Renal pelvis (tissue), 4 donors: Measurements from ENCODE around the gene PSME2. TPM values are rescaled to one million over a fixed set of nuclear protein-coding genes. Genes with fewer than 3 reads are reported as not detected.
A peak's percentile ranks its signal among the peaks of the same experiment; 100 is the strongest.

Source experiments
- DNase-seq: peaks from one replicate; pipeline ENCODE4 v3.0.0-alpha.2; 2013
- polyA plus RNA-seq, 3 donors: library from polyadenylated mRNA; unstranded; fragments of 120-200 nt; gene quantifications; one replicate each; pipeline ENCODE4 v1.2.1, GENCODE V29; 2013; ENCODE audit not compliant: insufficient read length in 3 of 3

Gene PSME2
- polyA plus RNA-seq, 3 donors = 145 to 164 (median 151) TPM

GRCh38 chr14:24137529-24138395 lies 8.6 kb downstream of the PSME2 start:
- DNase-seq = no peak

- no peak for DNase-seq
Measured at GRCh38 chr14:24136684-24137528, 9.5 kb downstream of the PSME2 start.

- DNase-seq = peak; percentile 90
Measured at GRCh38 chr14:24135834-24136683, 10.4 kb downstream of the PSME2 start, which contains the start of gene PSME1. Gene PSME1, plus strand, starts transcription at chr14:24136194. Its CDS starts 69 bp downstream, at chr14:24136263.

- no peak for DNase-seq
Measured at GRCh38 chr14:24135584-24135833, 10.9 kb downstream of the PSME2 start.

GRCh38 chr14:24133735-24134134 lies 12.7 kb downstream of the PSME2 start:
- DNase-seq = no peak

GRCh38 chr14:24132976-24133375 lies 13.4 kb downstream of the PSME2 start:
- DNase-seq = no peak

GRCh38 chr14:24132061-24132685 lies 14.2 kb downstream of the PSME2 start:
- no peak for DNase-seq

- no peak for DNase-seq
Measured at GRCh38 chr14:24131549-24131966, 14.9 kb downstream of the PSME2 start.

GRCh38 chr14:24130717-24131548 lies 15.5 kb downstream of the PSME2 start:
- DNase-seq = no peak

- no peak for DNase-seq
Measured at GRCh38 chr14:24130380-24130716, 16.1 kb downstream of the PSME2 start, which contains the start of gene FITM1. Gene FITM1, plus strand, starts transcription at chr14:24130659. Its CDS starts 905 bp downstream, at chr14:24131564.

- no peak for DNase-seq
Measured at GRCh38 chr14:24129410-24129998, 16.9 kb downstream of the PSME2 start.

- DNase-seq = no peak
Measured at GRCh38 chr14:24127673-24128072, 18.7 kb downstream of the PSME2 start.

- no peak for DNase-seq
Measured at GRCh38 chr14:24126939-24127338, 19.5 kb downstream of the PSME2 start.

- DNase-seq = no peak
Measured at GRCh38 chr14:24123424-24124417, 22.7 kb downstream of the PSME2 start.

- DNase-seq = no peak
Measured at GRCh38 chr14:24122898-24123297, 23.5 kb downstream of the PSME2 start.

- DNase-seq = no peak
Measured at GRCh38 chr14:24122416-24122815, 24.0 kb downstream of the PSME2 start.

- DNase-seq = no peak
Measured at GRCh38 chr14:24121210-24121609, 25.2 kb downstream of the PSME2 start.

GRCh38 chr14:24119691-24120090 lies 26.7 kb downstream of the PSME2 start:
- DNase-seq = no peak

- no peak for DNase-seq
Measured at GRCh38 chr14:24117179-24117578, 29.2 kb downstream of the PSME2 start.
